Memory B cell (primary cell): Measurements from ENCODE around the gene ALDH3B2.
"Not testable (repeated sequence)": the region's sequence is repeated elsewhere in the genome, so short reads cannot be mapped to it uniquely, and the experiment has no call there.

ENCODE experiments used
- ATAC-seq: fragments of 150-1000 bp; cut with Tn5 transposase; 2 replicates; pipeline ENCODE4 v1.10.0; 2021; ENCODE audit warnings: low read depth, mild to moderate bottlenecking, moderate library complexity
- DNase-seq, 2 donors: peaks; one replicate each; pipeline ENCODE4 v3.0.0; 2022; ENCODE audit warnings: low spot score in 2 of 2
- H3K27ac Mint-ChIP-seq: one replicate; pipeline ENCODE4 v1.8.0; 2022; ENCODE audit warnings: mild to moderate bottlenecking, moderate library complexity, mixed read lengths
- H3K27me3 Mint-ChIP-seq: one replicate; pipeline ENCODE4 v1.8.0; 2022; ENCODE audit warnings: mixed read lengths
- H3K36me3 Mint-ChIP-seq: one replicate; pipeline ENCODE4 v1.8.0; 2022; ENCODE audit warnings: mild to moderate bottlenecking, mixed read lengths
- H3K4me1 Mint-ChIP-seq: one replicate; pipeline ENCODE4 v1.8.0; 2022; ENCODE audit warnings: mixed read lengths
- H3K4me3 Mint-ChIP-seq: one replicate; pipeline ENCODE4 v1.8.0; 2022; ENCODE audit warnings: mild to moderate bottlenecking, moderate library complexity, mixed read lengths
- H3K9me3 Mint-ChIP-seq: one replicate; pipeline ENCODE4 v1.8.0; 2022; ENCODE audit warnings: mixed read lengths

Gene ALDH3B2

GRCh38 chr11:67662142-67662834, 12.1 kb downstream of the ALDH3B2 start:
- DNase-seq (no peak), ATAC-seq (no peak)
- Mint-ChIP-seq H3K27me3 (no peaks in the 10 kb centered on the region), H3K36me3 (no peaks in the 10 kb centered on the region), H3K4me3 (no peak overlapping the region), H3K27ac (no peak overlapping the region), H3K4me1 (peaks cover 13% of the 10 kb centered on the region), H3K9me3 (no peaks in the 10 kb centered on the region)

GRCh38 chr11:67660752-67661151, 13.7 kb downstream of the ALDH3B2 start:
- not testable (repeated sequence) for H3K4me1 Mint-ChIP-seq, H3K27ac Mint-ChIP-seq, H3K9me3 Mint-ChIP-seq, H3K4me3 Mint-ChIP-seq, H3K36me3 Mint-ChIP-seq, ATAC-seq, DNase-seq, H3K27me3 Mint-ChIP-seq

GRCh38 chr11:67659651-67660165, 14.7 kb downstream of the ALDH3B2 start:
- ATAC-seq, H3K27ac Mint-ChIP-seq, H3K9me3 Mint-ChIP-seq, H3K27me3 Mint-ChIP-seq, DNase-seq, H3K4me3 Mint-ChIP-seq, H3K36me3 Mint-ChIP-seq, H3K4me1 Mint-ChIP-seq: not testable (repeated sequence)

- no peak for ATAC-seq
- Mint-ChIP-seq H3K4me3 (no peak overlapping the region), H3K4me1 (peaks cover 9% of the 10 kb centered on the region), H3K9me3 (peaks cover 3% of the 10 kb centered on the region), H3K27me3 (no peaks in the 10 kb centered on the region), H3K27ac (no peak overlapping the region), H3K36me3 (peaks cover 2% of the 10 kb centered on the region)
- DNase-seq: no peak
These were observed 17.1 kb downstream of the ALDH3B2 start for GRCh38 chr11:67657300-67657699.

- no peak for DNase-seq
- ATAC-seq: no peak
- Mint-ChIP-seq H3K36me3 (peaks cover 2% of the 10 kb centered on the region), H3K4me1 (peaks cover 9% of the 10 kb centered on the region), H3K27me3 (no peaks in the 10 kb centered on the region), H3K9me3 (peaks cover 3% of the 10 kb centered on the region), H3K4me3 (no peak overlapping the region), H3K27ac (no peak overlapping the region)
These were observed 18.0 kb downstream of the ALDH3B2 start for GRCh38 chr11:67656278-67656922.

- no peak for ATAC-seq
- no peak for DNase-seq
- H3K4me1 Mint-ChIP-seq: peaks cover 21% of the 10 kb centered on the region
- H3K4me3 Mint-ChIP-seq: no peak overlapping the region
- H3K27me3 Mint-ChIP-seq: no peaks in the 10 kb centered on the region
- no peak overlapping the region for H3K27ac Mint-ChIP-seq
- peaks cover 3% of the 10 kb centered on the region for H3K9me3 Mint-ChIP-seq
- peaks cover 2% of the 10 kb centered on the region for H3K36me3 Mint-ChIP-seq
These were observed 20.2 kb downstream of the ALDH3B2 start for GRCh38 chr11:67654225-67654624.

- H3K27me3 Mint-ChIP-seq: no peaks in the 10 kb centered on the region
- DNase-seq (no peak), ATAC-seq (no peak)
- H3K4me3 Mint-ChIP-seq: no peak overlapping the region
- H3K36me3 Mint-ChIP-seq: peaks cover 2% of the 10 kb centered on the region
- peaks cover 3% of the 10 kb centered on the region for H3K9me3 Mint-ChIP-seq
- H3K4me1 Mint-ChIP-seq: peaks cover 21% of the 10 kb centered on the region
- H3K27ac Mint-ChIP-seq: no peak overlapping the region
These were observed 21.2 kb downstream of the ALDH3B2 start for GRCh38 chr11:67652965-67653845.

- H3K27ac Mint-ChIP-seq: no peak overlapping the region
- peaks cover 2% of the 10 kb centered on the region for H3K36me3 Mint-ChIP-seq
- H3K9me3 Mint-ChIP-seq: peaks cover 3% of the 10 kb centered on the region
- no peak for ATAC-seq
- no peak overlapping the region for H3K4me3 Mint-ChIP-seq
- DNase-seq: no peak
- H3K27me3 Mint-ChIP-seq: no peaks in the 10 kb centered on the region
- H3K4me1 Mint-ChIP-seq: peaks cover 27% of the 10 kb centered on the region
These were observed 22.2 kb downstream of the ALDH3B2 start for GRCh38 chr11:67651976-67652781.

- peaks cover 42% of the 10 kb centered on the region for H3K4me1 Mint-ChIP-seq
- no peak for ATAC-seq
- no peaks in the 10 kb centered on the region for H3K9me3 Mint-ChIP-seq
- peak overlapping the region; percentile 92 for H3K4me3 Mint-ChIP-seq
- peak overlapping the region; percentile 80 for H3K27ac Mint-ChIP-seq
- DNase-seq: no peak
- no peaks in the 10 kb centered on the region for H3K36me3 Mint-ChIP-seq
- H3K27me3 Mint-ChIP-seq: no peaks in the 10 kb centered on the region
These were observed 24.6 kb downstream of the ALDH3B2 start for GRCh38 chr11:67649634-67650510.

GRCh38 chr11:67648796-67649613, 25.4 kb downstream of the ALDH3B2 start:
- H3K9me3 Mint-ChIP-seq: no peaks in the 10 kb centered on the region
- DNase-seq (no peak), ATAC-seq (peak; percentile 11)
- H3K36me3 Mint-ChIP-seq: no peaks in the 10 kb centered on the region
- no peaks in the 10 kb centered on the region for H3K27me3 Mint-ChIP-seq
- peak overlapping the region; percentile 92 for H3K4me3 Mint-ChIP-seq
- no peak overlapping the region for H3K27ac Mint-ChIP-seq
- peaks cover 42% of the 10 kb centered on the region for H3K4me1 Mint-ChIP-seq

- H3K27me3 Mint-ChIP-seq: no peaks in the 10 kb centered on the region
- ATAC-seq (peak; percentile 84), DNase-seq (peak in 1 of 2 donors; percentile 75)
- H3K36me3 Mint-ChIP-seq: no peaks in the 10 kb centered on the region
- H3K9me3 Mint-ChIP-seq: no peaks in the 10 kb centered on the region
- H3K27ac Mint-ChIP-seq: no peak overlapping the region
- H3K4me1 Mint-ChIP-seq: peaks cover 42% of the 10 kb centered on the region
- peak overlapping the region; percentile 41 for H3K4me3 Mint-ChIP-seq
These were observed 26.2 kb downstream of the ALDH3B2 start for GRCh38 chr11:67648140-67648795.

- Mint-ChIP-seq H3K27ac (no peak overlapping the region), H3K36me3 (no peaks in the 10 kb centered on the region), H3K4me1 (peaks cover 42% of the 10 kb centered on the region), H3K9me3 (no peaks in the 10 kb centered on the region), H3K27me3 (no peaks in the 10 kb centered on the region), H3K4me3 (peak overlapping the region; percentile 45)
- DNase-seq (no peak), ATAC-seq (no peak)
These were observed 27.0 kb downstream of the ALDH3B2 start for GRCh38 chr11:67647471-67647870.
